Measurements from ENCODE around the gene CYB561A3.
A peak's percentile ranks its signal among the peaks of the same experiment; 100 is the strongest.

GRCh38 chr11:61338783-61339489 is 22.7 kb downstream of the CYB561A3 start:
- TF ChIP-seq POLR2AphosphoS5 (IDR thresholded peaks at IDR 0.05) (peak in 1 of 3 donors; percentile 12), CTCF (IDR thresholded peaks at IDR 0.05 in 8 of 11, conservative IDR thresholded peaks at IDR 0.05 in 3 of 11) (no peak), POLR2A (IDR thresholded peaks at IDR 0.05) (no peak)

Measured in spleen (tissue), 7 donors.